Psoas muscle (tissue), 8 donors: ENCODE measurements around the gene NKX1-1. TPM values are rescaled to one million over a fixed set of nuclear protein-coding genes. Genes with fewer than 3 reads are reported as not detected.

Source experiments
- ATAC-seq, 4 donors: fragments of 200-7000 bp; cut with Tn5 transposase; one replicate each; pipeline ENCODE4 v1.9.1; 2020; ENCODE audit warnings: moderate library complexity in 3 of 4, mild to moderate bottlenecking in 2 of 4
- DNase-seq, 2 donors: peaks; one replicate each; pipeline ENCODE4 v3.0.0-alpha.2; 2020
- H3K27ac ChIP-seq: fragments of 200-600 bp; one replicate; pipeline ENCODE4 v1.8.0; 2022
- H3K27me3 ChIP-seq, 3 donors: fragments of 200-600 bp in 1 of 3; one replicate each; pipeline versions ENCODE4 v1.6.1 to v1.8.0; 2013 to 2022; ENCODE audit warnings: low read length in 2 of 3, mild to moderate bottlenecking in 2 of 3, moderate library complexity in 1 of 3; ENCODE audit not compliant: insufficient read depth in 3 of 3
- H3K36me3 ChIP-seq, 2 donors: fragments of 200-600 bp in 1 of 2; one replicate each; pipeline versions ENCODE4 v1.6.1 to v1.8.0; 2013 to 2022; ENCODE audit warnings: low read depth in 1 of 2, mild to moderate bottlenecking in 1 of 2, moderate library complexity in 1 of 2; ENCODE audit not compliant: insufficient read depth in 1 of 2
- H3K4me1 ChIP-seq: fragments of 200-600 bp; one replicate; pipeline ENCODE4 v1.8.0; 2022
- H3K4me3 ChIP-seq: fragments of 200-600 bp; one replicate; pipeline ENCODE4 v1.8.0; 2022; ENCODE audit warnings: mild to moderate bottlenecking
- H3K9me3 ChIP-seq: fragments of 200-600 bp; one replicate; pipeline ENCODE4 v1.8.0; 2022
- WGBS, 3 donors: extraction: QIAGEN DNeasy Blood & Tissue Kit; methylation state at CpG; one replicate each; pipeline versions ENCODE4 v1.1.6 to v1.1.7; 2013; 5-methylcytosine and 5-hydroxymethylcytosine counted together
- intact Hi-C, 2 donors: fragments of 100-400 bp; cut with DNase I; formaldehyde crosslinking; loops; one replicate each; pipeline versions ENCODE4 v1.11.0 to v1.14.2; 2022
- polyA plus RNA-seq, 3 donors: library from polyadenylated mRNA; stranded (reverse); fragments of 200-250 nt; gene quantifications; one replicate each; pipeline ENCODE4 v1.2.3, GENCODE V29; 2013
- total RNA-seq, 4 donors: library from RNA; stranded (reverse); fragmentation: NEBNext Ultra II Directional in 2 of 4; extraction: Animal tissue kit (Norgen Biotek cat#: 25700) in 2 of 4; gene quantifications; one replicate each; pipeline versions ENCODE4 v1.2.1 to v1.2.4, GENCODE V29; 2021 to 2023
- TF ChIP-seq, protein P1 (sequence below): fragments of 200-600 bp; IDR thresholded peaks from one replicate; pipeline ENCODE4 v1.8.0; 2022; ENCODE audit warnings: antibody characterized with exemption
- donor health status: healthy with polysubstance abuse.
- donor health status: DM: no; HTN: no; CAD: no; lungs with moderate emphysema.
- donor health status: Bipolar disorder and iron deficiency.
- donor health status: healthy.
- donor health status: DM: yes; HTN: yes; CAD: no.
- donor health status: DM: no; HTN: no; CAD: no.
- donor health status: DM: no; HTN: no; CAD: no.
- donor health status: DM: yes; HTN: yes; CAD: no.

Gene NKX1-1
- total and polyA plus RNA-seq, 7 donors: not detected

DNA sequence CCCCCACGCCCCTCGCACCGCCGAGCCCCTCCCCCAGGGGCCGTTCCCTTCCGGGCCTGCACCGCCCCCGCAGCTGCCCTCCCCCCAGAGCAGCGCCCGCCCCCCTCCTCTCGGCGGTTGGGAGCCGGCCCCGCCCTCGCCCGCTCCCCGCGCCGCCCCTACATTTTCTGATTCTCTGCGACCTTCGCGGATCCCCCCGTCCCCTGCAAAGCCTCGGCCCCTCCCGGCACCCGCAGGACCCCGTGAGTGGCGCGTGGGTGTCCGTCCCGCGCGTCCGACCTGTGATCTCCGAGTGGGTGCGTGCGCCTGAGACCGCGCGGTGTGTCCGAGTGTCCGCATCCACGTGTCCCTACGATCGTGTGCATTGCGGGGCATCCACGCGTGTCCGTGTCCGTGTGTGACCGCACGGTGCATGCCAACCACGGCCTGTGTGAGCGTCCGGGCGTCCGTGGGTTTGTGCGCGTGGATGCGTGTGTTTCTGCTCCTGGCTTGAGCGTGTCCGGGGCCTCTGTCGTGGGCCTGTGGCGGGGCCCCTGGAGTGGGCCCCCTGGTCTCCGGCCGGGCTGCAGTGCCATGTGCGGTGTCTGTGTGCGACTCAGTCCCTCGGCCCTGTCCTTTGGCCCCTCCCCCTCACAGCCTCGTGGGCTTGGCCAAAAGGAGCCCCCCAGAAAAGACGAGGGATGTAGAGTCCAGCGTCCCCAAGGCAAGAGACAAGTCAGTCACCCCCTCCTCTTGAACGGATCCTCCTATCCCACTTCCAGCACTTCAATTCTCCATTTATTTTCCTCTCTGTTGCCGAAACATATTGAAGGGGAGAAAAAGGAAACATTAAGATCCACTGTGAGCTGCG lies 8.8 kb upstream of the NKX1-1 start:
- H3K27me3 ChIP-seq: peaks cover 0 to 81% (median 25%) of the 10 kb centered on the region in 3 donors
- ATAC-seq (no peak), DNase-seq (peak in 1 of 2 donors; percentile 42)
- H3K4me1 ChIP-seq: no peaks in the 10 kb centered on the region
- H3K4me3 ChIP-seq: no peak overlapping the region
- no peaks in the 10 kb centered on the region for H3K9me3 ChIP-seq
- TF ChIP-seq, protein P1, sequence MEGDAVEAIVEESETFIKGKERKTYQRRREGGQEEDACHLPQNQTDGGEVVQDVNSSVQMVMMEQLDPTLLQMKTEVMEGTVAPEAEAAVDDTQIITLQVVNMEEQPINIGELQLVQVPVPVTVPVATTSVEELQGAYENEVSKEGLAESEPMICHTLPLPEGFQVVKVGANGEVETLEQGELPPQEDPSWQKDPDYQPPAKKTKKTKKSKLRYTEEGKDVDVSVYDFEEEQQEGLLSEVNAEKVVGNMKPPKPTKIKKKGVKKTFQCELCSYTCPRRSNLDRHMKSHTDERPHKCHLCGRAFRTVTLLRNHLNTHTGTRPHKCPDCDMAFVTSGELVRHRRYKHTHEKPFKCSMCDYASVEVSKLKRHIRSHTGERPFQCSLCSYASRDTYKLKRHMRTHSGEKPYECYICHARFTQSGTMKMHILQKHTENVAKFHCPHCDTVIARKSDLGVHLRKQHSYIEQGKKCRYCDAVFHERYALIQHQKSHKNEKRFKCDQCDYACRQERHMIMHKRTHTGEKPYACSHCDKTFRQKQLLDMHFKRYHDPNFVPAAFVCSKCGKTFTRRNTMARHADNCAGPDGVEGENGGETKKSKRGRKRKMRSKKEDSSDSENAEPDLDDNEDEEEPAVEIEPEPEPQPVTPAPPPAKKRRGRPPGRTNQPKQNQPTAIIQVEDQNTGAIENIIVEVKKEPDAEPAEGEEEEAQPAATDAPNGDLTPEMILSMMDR: no peak
- intact Hi-C loops: no loop called here
- H3K27ac ChIP-seq: no peak overlapping the region
- WGBS, 3 donors: 34 to 37% (median 35%) methylated on average over 56 to 67 of the region's 75 CpGs
- H3K36me3 ChIP-seq: no peaks in the 10 kb centered on the region

DNA sequence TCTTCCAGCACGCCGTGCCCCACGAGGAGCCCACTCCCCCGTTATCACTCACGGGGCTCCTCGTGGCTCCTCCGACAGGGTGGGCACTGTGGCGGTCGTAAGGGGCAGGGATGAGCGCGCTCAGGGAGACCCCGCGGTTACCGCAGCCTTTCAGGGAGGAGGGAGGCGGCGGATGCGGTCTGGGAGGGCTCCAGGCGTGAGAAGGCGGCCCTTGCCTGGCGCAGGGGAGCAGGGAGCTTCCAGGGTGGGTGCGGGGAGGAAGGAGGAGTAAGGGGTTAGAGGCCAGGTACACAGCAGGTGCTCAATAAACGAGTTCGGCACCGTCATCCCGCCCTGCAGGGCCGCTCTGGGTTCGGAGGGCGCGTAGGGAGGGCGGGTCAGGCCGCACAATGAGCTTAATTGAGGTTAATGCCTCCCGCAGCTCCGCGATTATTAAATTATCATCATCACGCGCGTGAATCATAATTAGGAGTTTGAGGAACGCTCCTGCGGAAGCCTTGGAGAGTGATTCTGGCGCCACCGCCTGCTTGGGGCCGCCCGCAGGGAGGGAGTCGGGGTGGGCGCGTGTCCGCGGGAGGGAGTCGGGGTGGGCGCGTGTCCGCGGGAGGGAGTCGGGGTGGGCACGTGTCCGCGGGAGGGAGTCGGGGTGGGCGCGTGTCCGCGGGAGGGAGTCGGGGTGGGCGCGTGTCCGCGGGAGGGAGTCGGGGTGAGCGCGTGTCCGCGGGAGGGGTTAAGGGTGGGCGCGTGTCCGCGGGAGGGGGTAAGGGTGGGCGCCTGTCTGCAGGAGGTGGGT lies 7.6 kb upstream of the NKX1-1 start:
- TF ChIP-seq, protein P1: no peak
- DNase-seq: no peak
- H3K4me1 ChIP-seq: no peaks in the 10 kb centered on the region
- no peaks in the 10 kb centered on the region for H3K36me3 ChIP-seq
- no peak overlapping the region for H3K4me3 ChIP-seq
- peaks cover 0 to 83% (median 27%) of the 10 kb centered on the region in 3 donors for H3K27me3 ChIP-seq
- H3K9me3 ChIP-seq: no peaks in the 10 kb centered on the region
- 12 to 17% (median 15%) methylated on average over 54 to 70 of the region's 77 CpGs for WGBS, 3 donors
- intact Hi-C loops: no loop called here
- no peak overlapping the region for H3K27ac ChIP-seq
- no peak for ATAC-seq

DNA sequence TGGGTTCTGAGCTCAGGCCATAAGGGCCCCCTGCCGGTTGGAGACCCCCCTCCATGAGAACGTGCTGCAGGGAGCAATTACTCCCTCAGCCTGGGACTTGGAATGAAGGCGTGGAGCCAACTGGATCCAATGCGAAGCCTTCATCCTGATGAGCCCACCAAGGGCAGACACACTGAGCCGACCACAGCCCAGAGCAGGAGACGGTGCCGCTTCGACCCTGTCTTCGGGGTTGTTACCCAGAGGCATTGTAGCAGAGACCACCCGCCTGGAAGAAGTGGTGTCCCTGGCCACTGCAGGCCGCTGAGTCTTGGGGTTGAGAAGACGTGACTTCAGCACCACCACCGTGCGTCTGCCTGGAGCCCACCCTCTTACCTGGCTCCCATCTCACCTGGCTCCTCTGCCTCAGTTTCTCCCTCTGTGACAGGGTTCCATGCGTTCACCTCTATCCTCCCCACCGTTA lies 7.0 kb upstream of the NKX1-1 start:
- intact Hi-C loops: no loop called here
- DNase-seq (no peak), ATAC-seq (no peak)
- Histone ChIP-seq H3K9me3 (no peaks in the 10 kb centered on the region), H3K4me1 (no peaks in the 10 kb centered on the region), H3K27ac (no peak overlapping the region), H3K27me3 (peaks cover 0 to 83% (median 28%) of the 10 kb centered on the region in 3 donors), H3K4me3 (no peak overlapping the region), H3K36me3 (no peaks in the 10 kb centered on the region)
- TF ChIP-seq, protein P1: no peak
- 51 to 57% (median 55%) methylated on average over 15 to 16 of the region's 16 CpGs for whole genome bisulfite sequencing, 3 donors

DNA sequence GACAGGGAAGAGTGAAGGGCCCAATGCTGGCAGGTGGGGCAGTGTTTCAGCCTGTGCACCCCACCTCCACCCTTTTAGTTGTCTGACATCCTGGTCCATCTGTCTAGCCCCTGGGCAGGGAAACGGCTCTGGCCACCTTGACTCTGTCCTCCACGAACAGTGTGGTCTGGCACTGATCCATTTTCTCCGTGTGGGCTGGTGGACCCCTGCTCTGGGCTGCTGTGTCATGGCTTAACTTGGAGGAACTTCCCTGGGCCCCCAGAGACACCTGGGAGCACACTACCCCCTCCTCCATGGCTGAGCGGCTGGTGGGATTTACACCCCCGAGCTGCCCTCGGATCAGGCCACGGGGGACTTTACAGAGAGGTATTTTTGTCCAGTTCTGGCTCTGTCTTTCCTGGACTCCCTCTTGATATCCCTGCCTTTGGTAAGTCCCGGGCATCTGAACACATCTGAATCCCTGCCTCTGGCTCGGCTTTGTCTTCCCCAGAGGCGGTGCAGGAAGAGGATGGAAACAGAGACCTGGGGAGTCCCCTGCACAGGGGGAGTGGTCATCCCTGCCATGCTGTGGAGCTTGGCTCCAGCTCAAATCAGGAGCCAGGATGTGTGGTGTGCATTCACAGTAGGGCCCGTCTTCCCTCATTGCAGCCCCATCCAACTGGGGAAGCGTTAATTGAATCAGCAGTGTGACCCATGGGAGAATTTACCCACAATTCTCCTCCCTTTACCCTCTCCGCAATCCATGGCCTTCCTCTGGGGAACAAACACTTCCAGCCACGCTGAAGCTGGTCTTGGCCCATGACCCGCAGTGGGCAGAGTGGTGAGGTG lies 6.3 kb upstream of the NKX1-1 start:
- no peak for DNase-seq
- H3K27ac ChIP-seq: no peak overlapping the region

More for the DNA sequence above, 6.3 kb upstream of the NKX1-1 start:
- Histone ChIP-seq H3K4me3 (no peak overlapping the region), H3K4me1 (no peaks in the 10 kb centered on the region), H3K36me3 (no peaks in the 10 kb centered on the region), H3K27me3 (peaks cover 0 to 89% (median 28%) of the 10 kb centered on the region in 3 donors), H3K9me3 (no peaks in the 10 kb centered on the region)
- 48 to 55% (median 53%) methylated on average over 15 of the region's 15 CpGs for WGBS, 3 donors
- intact Hi-C loops: no loop called here
- no peak for ATAC-seq
- TF ChIP-seq, protein P1: no peak
